GM21717 (cell line): ENCODE measurements around the gene SPEM3.

ENCODE experiments used
- ATAC-seq: cut with Tn5 transposase; IDR thresholded peaks from one replicate; pipeline ENCODE4 v1.9.1; 2021; ENCODE audit warnings: mild to moderate bottlenecking, moderate library complexity; ENCODE audit not compliant: unreplicated experiment

SPEM3 gene

DNA sequence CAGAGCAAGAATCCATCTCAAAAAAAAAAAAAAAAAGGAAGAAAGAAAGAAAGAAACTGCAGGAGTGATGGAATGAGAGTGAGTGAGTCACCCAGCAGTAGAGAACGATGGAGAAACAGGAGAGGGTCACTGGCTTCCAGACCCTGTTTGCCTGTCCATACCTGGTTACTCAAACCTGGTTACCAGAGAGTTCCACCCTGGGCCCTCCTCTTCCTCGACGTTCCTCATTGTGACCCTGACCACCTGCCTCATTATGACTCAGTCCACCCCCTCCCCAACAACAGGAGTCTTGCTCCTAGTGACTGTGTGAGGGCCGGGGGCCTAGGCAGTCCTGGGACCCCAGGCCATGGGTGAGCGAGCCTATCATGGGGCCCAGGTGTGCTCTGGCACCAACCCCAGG is at the start of gene SPEM3:
SPEM3 (plus strand) TSS at position 301 of the 400 bp plus-strand sequence; CDS start at position 347, 46 bp downstream.
- ATAC-seq: no peak

GRCh38 chr17:7379134-7379533 is 49.5 kb upstream of the SPEM3 start:
- ATAC-seq: no peak

DNA sequence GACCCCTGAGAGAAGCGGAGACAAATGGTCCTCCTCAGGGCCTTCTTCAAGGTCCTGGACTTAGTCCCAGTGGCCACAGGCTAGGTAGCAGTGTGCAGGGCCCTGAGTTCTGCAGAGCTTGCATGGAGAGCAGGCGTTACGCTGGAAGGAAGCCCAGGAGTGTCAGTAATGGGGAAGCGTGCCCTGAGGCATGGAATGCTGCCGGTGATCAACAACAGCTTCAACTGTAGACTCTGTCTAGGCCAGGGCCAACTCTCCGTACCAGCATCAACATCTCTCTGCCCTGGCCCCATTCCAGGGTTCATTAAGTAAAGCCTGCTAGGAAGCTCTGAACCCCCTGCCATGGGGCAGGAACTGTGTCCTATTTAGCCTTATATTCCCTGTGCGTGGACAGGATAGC is 48.3 kb upstream of the SPEM3 start:
- ATAC-seq: no peak

DNA sequence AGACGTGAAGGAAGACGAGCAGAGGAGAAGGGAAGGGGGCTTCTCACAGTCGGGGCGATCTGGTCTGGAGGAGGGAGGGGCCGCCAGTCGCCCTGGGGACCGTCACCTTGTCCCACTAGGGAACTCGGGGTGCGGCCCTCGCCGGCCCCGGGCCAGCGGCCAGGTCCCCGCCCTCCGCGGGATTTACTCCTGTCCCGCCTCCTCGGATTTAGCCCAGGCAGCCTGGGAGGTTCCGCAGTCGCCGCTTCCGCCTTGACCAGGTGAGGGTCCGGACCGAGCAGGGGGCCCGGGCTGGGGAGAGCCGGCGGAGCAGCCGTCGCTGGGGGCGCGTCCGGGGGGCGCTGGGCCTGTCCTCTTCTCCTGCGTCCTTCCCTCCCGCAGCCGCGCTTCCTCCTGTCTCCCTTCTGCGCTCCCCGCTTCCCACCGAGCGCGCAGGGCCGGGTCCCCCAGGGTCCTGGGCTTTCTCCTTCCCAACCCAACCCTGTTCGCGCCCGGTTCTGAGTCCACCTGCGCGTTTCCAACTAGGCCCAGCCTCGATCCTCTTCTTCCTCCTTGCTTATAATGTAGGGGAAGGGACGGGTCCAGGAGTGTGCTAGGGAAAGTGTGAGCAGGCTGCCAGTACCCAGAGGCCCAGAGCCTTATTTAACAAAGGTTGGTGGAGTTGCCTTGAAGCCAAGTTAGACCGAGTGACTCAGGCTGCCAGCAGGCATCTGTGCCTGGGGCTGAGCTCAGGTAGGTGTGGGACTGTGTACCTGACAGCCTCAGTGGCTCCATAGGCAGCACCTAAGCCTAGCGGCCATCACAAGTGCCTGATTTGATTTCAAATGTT is 47.6 kb upstream of the SPEM3 start, which contains the start of gene TNK1:
TNK1 (plus strand) TSS at position 235 of the 829 bp plus-strand sequence. CDS start 1,838 bp downstream, outside the sequence.
- no peak for ATAC-seq

DNA sequence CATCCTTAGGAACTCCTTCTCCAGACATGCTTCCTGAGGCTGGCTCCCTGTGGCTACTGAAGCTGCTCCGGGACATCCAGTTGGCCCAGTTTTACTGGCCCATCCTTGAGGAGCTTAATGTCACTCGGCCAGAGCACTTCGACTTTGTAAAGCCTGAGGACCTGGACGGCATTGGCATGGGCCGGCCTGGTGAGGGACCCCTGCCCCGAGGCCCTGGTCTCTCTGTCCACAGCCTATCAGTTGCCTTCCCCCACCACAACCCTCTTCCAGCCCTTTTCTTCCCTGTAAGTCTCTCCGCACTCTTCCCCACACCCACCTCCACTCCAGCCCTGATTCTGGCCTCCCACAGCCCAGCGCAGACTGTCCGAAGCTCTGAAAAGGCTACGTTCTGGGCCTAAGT is 45.8 kb upstream of the SPEM3 start:
- ATAC-seq: no peak

DNA sequence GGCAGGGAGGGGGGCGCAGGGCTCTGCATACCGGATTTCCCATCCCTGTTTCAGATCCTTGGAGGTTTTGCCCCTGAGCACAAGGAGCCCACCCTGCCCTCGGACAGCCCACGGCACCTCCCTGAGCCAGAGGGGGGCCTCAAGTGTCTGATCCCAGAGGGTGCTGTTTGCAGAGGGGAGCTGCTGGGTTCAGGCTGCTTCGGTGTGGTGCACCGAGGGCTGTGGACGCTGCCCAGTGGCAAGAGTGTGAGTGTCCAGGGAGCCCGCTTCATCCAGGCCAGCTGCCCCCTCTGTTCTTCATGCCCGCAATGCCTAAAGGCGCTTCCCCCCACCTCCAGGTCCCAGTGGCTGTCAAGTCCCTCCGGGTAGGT is 45.3 kb upstream of the SPEM3 start:
- ATAC-seq: no peak

DNA sequence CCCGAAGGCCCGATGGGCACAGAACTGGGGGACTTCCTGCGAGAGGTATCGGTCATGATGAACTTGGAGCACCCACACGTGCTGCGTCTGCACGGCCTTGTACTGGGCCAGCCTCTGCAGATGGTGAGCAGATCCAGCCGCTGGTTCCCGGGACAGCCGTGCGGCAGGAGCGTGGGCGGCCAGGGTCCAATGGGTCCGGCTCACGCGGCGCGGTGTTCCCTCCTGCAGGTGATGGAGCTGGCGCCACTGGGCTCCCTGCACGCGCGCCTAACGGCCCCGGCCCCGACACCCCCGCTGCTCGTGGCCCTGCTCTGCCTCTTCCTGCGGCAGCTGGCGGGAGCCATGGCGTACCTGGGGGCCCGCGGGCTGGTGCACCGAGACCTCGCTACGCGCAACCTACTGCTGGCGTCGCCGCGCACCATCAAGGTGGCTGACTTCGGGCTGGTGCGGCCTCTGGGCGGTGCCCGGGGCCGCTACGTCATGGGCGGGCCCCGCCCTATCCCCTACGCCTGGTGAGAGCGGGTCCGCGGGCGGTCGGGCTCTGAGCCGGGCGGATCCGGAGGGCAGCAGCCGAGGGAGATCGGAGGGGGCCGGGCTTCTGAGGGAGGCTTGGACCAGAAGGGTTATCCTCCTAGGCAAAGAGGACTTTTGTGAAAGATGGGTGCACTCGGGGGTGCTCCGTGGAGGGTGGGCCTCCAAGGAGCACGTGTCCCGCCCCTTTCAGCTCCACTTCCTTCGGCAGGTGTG is 44.7 kb upstream of the SPEM3 start:
- peak; percentile 59 for ATAC-seq

GRCh38 chr17:7384489-7385081 is 44.1 kb upstream of the SPEM3 start:
- no peak for ATAC-seq

GRCh38 chr17:7388856-7389255 is 39.8 kb upstream of the SPEM3 start:
- ATAC-seq: no peak

DNA sequence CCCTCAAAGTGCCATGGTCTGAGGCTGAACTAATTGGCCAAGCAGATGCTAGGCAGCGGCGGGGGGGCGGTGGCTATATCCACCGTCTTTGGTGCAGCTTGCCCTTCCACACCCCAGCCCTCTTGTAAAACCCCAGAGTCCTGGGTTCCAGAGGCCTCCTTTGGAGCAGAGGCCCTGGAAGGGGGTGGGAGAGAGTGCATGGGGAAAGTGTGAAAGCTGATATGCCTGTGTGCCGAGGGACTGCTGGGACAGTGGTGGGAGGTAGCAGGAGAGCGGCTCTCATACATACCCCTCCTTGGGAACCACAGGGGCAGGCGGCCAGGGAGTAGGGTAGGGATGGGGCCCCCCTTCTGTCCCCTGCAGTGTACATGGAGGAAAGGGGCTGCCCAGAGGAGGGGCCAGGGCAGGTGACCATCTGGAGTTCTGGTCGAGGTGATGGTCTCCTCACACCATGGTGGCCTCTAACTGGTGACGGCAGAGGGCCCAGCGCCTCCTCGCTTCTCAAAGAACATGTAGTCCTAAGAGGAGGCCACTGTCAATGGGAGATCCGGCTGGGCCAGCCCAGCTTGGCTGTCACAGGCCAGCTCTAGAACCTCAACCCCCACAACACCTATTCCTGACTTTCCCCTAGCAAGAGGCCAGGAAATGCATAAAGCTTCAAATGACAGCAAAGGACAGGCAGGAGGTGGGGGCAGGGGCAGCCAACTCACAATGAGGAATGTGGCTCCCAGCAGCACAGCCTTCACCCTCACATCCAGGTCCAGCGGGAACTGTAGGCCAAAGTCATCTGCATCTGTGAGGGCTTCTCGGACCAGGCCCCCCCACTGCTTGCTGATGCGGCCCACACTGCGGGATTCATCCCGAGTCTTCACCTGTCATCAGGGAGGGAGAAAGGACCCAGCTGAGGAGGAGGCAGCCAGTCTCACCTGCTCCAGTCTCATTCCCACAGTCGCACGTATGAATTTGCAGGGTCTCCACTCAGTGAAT is 38.4 kb upstream of the SPEM3 start:
- no peak for ATAC-seq

DNA sequence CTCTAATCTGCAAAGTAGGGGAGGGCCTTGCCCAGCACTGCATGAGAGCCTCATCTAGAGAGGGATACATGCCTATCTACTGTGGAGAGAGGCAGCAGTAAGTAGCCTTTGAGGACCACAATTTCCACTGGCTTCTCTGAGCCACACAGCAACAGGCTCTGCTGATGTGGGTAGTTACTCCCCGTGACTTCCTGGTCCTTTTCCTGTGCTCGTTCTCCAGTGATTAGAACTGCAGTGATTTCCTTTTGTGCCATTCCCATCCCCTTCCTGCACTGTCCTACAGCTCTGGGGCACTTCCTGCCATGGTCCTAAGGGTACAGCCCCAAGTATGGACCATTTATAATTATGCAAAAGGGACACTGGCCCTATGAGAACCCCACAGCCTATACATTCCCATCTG is 37.4 kb upstream of the SPEM3 start:
- ATAC-seq: no peak

DNA sequence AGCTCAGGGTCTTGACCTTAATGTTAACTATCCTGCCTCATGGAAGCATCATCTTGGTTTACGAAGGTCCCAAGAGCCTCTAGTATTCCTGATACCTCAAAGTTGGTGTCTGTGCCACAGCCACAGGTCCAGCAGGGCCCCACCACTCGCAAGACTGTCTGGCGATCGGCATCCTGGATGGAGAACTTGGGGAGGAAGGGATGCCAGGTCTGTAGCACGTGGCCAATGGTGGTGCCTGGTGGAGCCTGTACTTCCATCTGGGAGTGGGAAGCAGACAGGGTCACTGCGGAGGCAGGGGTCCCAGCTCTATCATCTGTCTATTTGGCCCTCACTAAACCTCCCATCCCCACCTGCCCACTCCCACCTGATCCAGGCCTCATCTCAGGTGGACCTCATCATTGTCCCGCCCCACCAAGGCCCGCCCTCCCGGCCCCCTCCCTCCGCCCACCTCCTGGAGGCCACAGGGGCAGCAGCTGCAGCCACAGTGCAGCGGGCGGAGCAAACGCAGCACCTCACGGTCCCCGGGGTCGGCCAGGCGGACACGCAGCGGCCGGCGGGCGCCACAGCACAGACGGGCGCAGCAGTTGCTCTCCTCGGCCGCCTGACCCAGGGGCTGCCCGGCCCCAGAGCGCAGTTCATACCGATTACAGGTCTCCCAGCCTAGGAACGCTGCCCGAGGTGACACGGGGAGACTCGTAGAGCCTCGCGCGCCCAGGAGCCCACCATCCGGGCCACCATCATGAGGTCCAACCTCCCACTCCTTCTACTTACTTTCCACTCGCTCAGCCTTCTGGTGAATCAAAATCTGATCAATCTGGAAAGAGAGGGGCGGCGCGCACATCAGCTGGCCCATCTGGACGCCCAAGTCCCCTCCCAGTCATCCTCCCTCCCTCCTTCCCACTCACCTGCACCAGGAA is 35.7 kb upstream of the SPEM3 start:
- no peak for ATAC-seq

DNA sequence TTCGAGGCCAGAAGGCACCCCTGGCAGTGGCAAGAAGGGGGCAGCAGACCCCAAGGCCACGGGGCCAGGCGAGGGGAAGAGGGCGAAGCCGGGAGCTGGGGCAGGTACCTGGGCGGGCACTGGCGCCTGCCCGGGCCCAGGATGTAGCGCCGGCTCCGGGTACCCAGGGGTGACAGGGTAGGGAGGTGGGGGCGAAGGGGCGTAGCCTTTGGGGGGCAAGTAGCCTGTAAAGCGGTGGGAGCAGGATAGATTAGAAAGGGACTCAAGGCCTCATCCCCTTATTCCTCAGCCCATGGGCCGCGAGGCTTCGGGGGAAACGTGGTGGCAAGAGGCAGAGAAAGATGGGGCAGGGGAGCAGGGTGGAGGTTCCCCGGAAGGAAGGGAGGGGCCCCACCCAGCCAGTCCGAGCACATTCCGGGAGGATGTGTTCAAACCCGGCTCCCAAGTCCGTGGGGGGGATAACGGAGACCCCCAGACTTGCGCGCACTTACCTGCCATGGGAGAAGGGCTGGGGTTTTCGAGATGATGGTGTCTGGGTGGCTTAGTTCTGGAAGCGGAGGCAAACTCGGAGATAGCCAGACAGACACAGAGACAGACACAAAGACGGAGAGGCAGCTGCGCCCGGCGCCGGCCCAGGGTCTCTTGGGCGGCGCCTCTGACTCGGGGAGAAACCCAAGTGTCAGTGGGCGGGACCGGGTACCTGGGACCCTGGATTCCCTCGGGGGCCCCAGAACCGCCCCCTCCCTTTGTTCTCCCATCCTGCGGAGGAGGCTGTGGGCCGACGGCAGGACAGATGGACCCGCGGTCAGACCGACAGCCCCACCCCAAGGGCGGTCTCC is 34.8 kb upstream of the SPEM3 start:
- ATAC-seq: peak; percentile 38

GRCh38 chr17:7394452-7395191 is 34.0 kb upstream of the SPEM3 start, which contains the start of gene PLSCR3:
TSS of gene PLSCR3 (minus strand) at chr17:7394525. CDS start at chr17:7394110, 415 bp downstream.
- peak; percentile 66 for ATAC-seq

DNA sequence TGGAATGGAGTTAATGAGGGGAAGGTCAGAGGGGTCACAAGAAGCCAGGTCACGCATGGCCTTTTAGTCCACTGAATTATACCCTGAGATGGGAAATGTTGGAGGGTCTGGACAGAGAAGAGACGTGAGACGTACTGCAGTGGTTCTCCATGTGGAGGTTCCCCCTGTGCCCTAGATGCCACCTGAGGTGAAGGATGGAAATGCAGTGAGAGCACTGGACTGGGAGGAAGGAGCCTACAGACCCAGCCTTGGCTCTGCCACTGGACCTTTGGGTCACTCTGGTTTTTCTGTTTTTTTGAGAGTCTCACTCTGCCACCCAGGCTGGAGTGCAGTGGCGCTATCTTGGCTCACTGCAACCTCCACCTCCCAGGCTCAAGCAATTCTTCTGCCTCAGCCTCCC is 32.5 kb upstream of the SPEM3 start:
- no peak for ATAC-seq

DNA sequence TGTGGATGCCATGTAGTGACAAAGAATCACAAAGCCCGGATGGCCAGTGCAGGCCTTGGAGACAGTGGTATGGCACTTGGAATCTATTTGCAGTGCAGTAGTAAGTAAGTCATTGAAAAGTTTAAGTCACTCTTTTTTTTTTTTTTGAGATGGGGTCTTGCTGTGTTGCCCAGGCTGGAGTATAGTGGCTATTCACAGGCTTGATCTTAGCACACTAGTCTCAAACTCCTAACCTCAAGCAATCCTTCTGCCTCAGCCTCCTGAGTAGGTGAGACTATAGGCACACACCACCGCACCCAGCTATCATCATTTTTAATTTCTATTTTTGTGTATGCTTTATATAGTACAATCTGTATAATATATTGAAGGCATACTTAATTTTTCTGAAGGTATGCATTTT is 30.0 kb upstream of the SPEM3 start:
- no peak for ATAC-seq

DNA sequence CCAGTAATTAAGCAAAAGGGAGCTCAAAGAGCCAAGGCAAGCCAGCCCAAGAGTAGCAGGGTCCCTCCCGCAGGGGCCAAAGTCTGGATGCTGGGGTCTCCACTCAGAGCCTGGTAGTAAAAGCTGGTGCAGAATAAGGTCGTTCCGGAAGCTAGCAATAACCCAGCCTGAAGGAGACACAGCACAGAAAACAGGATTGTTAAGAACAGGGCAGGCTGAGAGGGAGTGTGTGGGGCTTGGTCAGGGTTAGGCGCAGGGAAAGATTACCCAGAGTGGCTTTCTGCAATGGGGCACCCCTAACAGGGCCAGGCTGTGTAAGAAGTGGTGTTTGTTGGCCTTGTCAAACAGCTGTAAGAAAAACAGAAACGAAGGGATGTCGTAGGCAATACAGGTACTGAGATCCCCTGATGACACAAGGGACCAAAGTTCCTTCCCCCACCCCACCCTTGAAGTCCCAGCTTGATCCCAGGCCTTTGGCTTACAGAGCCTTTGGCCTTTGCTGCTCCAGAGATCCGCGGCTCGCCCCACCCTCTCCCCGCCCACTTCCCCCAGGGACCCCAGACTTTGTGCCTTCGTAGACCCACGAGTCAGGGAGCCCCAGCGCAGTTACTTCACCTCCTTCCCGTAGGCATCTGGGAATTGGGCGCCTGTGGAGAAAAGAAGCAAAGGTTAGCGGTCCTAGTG is 25.5 kb upstream of the SPEM3 start:
- no peak for ATAC-seq

DNA sequence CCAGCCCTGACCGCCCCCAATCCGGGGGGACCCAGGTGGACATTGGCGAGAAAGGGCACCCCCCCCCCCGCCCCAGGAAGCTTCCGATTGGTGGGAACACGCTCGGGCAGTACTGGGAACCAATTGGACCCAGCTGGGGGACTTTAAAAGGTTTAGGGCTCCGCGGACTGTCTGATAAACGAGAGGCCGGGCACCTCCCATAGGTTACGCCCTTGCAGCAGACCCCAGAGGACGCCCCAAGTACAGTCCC is 25.0 kb upstream of the SPEM3 start:
- no peak for ATAC-seq
